Peyer's patch (tissue), 4 donors: ENCODE data around the gene VPS52. TPM values are rescaled to one million over a fixed set of nuclear protein-coding genes. Genes with fewer than 3 reads are reported as not detected.
A peak's percentile ranks its signal among the peaks of the same experiment; 100 is the strongest.
"Not testable (repeated sequence)": the region's sequence is repeated elsewhere in the genome, so short reads cannot be mapped to it uniquely, and the experiment has no call there.

Source experiments
- DNase-seq, 3 donors: peaks; one replicate each; pipeline ENCODE4 v3.0.0-alpha.2; 2017 to 2019
- H3K27ac ChIP-seq, 4 donors: fragments of 200-600 bp; sonication (generic); one replicate each; pipeline ENCODE4 v1.5.1; 2016 to 2019
- H3K27me3 ChIP-seq, 2 donors: fragments of 200-600 bp; sonication (generic); one replicate each; pipeline ENCODE4 v1.5.1; 2019
- H3K36me3 ChIP-seq, 3 donors: fragments of 200-600 bp; sonication (generic); one replicate each; pipeline ENCODE4 v1.5.1; 2016 to 2019
- H3K4me1 ChIP-seq, 4 donors: fragments of 200-600 bp; sonication (generic); one replicate each; pipeline ENCODE4 v1.5.1; 2016 to 2019
- H3K4me3 ChIP-seq, 4 donors: fragments of 200-600 bp; sonication (generic); 1 replicate in 3 of 4; 2 replicates in 1 of 4; pipeline ENCODE4 v1.5.1; 2016 to 2019; ENCODE audit warnings: mild to moderate bottlenecking in 1 of 4
- H3K9me3 ChIP-seq, 4 donors: fragments of 200-600 bp; sonication (generic); one replicate each; pipeline ENCODE4 v1.5.1; 2016 to 2019; ENCODE audit warnings: mild to moderate bottlenecking in 1 of 4
- CTCF ChIP-seq, 6 experiments: fragments of 450-650 bp in 4 of 6; fragments of 200-600 bp in 2 of 6; sonication (generic) in 1 of 6; IDR thresholded peaks; one replicate each; pipeline ENCODE4 v1.5.1; 2017 to 2019; ENCODE audit warnings: antibody characterized with exemption in 6 of 6, mild to moderate bottlenecking in 3 of 6, moderate library complexity in 1 of 6
- POLR2A ChIP-seq, 2 donors: fragments of 450-650 bp; IDR thresholded peaks; one replicate each; pipeline ENCODE4 v1.5.1; 2017; ENCODE audit warnings: antibody characterized with exemption in 2 of 2, mild to moderate bottlenecking in 2 of 2, moderate library complexity in 2 of 2
- total RNA-seq, 4 donors: library from RNA; depleted of rRNA; stranded (reverse); fragments of >200 nt; gene quantifications; one replicate each; pipeline ENCODE4 v1.1.0, GENCODE V29; 2016

VPS52 gene
- total RNA-seq, 4 donors from 2014 or later: 56.7 to 132 (median 95.8) TPM

- Histone ChIP-seq H3K4me1 (no peaks in the 10 kb centered on the region), H3K36me3 (no peaks in the 10 kb centered on the region), H3K4me3 (no peak overlapping the region), H3K27ac (no peak overlapping the region), H3K9me3 (no peaks in the 10 kb centered on the region), H3K27me3 (no peaks in the 10 kb centered on the region)
- DNase-seq: no peak
- TF ChIP-seq CTCF (IDR thresholded peaks at IDR 0.05) (no peak), POLR2A (IDR thresholded peaks at IDR 0.05) (no peak)
Measured at GRCh38 chr6:33237741-33238140, 33.9 kb downstream of the VPS52 start.

GRCh38 chr6:33236852-33237251 is 34.8 kb downstream of the VPS52 start:
- H3K9me3 ChIP-seq: no peaks in the 10 kb centered on the region
- H3K27ac ChIP-seq: no peak overlapping the region
- no peaks in the 10 kb centered on the region for H3K4me1 ChIP-seq
- DNase-seq: no peak
- H3K27me3 ChIP-seq: no peaks in the 10 kb centered on the region
- TF ChIP-seq POLR2A (IDR thresholded peaks at IDR 0.05): no peak
- TF ChIP-seq CTCF (IDR thresholded peaks at IDR 0.05): no peak
- no peaks in the 10 kb centered on the region for H3K36me3 ChIP-seq
- H3K4me3 ChIP-seq: no peak overlapping the region

- Histone ChIP-seq H3K27ac (no peak overlapping the region), H3K9me3 (no peaks in the 10 kb centered on the region), H3K27me3 (no peaks in the 10 kb centered on the region), H3K36me3 (no peaks in the 10 kb centered on the region), H3K4me3 (no peak overlapping the region), H3K4me1 (no peaks in the 10 kb centered on the region)
- peak in 1 of 3 donors; percentile 5 for DNase-seq
- TF ChIP-seq CTCF (IDR thresholded peaks at IDR 0.05): no peak
- no peak for TF ChIP-seq POLR2A (IDR thresholded peaks at IDR 0.05)
Measured at GRCh38 chr6:33236328-33236727, 35.3 kb downstream of the VPS52 start.

GRCh38 chr6:33235221-33235634 is 36.4 kb downstream of the VPS52 start:
- DNase-seq: peak in 1 of 3 donors; percentile 24

GRCh38 chr6:33226503-33227120 is 45.1 kb downstream of the VPS52 start:
- H3K27me3 ChIP-seq, H3K27ac ChIP-seq, H3K9me3 ChIP-seq, H3K36me3 ChIP-seq, H3K4me3 ChIP-seq, H3K4me1 ChIP-seq, DNase-seq: not testable (repeated sequence)

More at GRCh38 chr6:33235221-33235634, 36.4 kb downstream of the VPS52 start:
- Histone ChIP-seq H3K4me3 (no peak overlapping the region), H3K9me3 (no peaks in the 10 kb centered on the region), H3K27me3 (no peaks in the 10 kb centered on the region), H3K27ac (no peak overlapping the region), H3K36me3 (no peaks in the 10 kb centered on the region), H3K4me1 (no peaks in the 10 kb centered on the region)
- TF ChIP-seq POLR2A (IDR thresholded peaks at IDR 0.05) (no peak), CTCF (IDR thresholded peaks at IDR 0.05) (no peak)

- Histone ChIP-seq H3K36me3 (no peaks in the 10 kb centered on the region), H3K9me3 (no peaks in the 10 kb centered on the region), H3K27ac (no peak overlapping the region), H3K4me3 (no peak overlapping the region), H3K27me3 (no peaks in the 10 kb centered on the region), H3K4me1 (peaks cover 0 to 13% (median 7%) of the 10 kb centered on the region in 4 donors)
- DNase-seq: no peak
- TF ChIP-seq CTCF (IDR thresholded peaks at IDR 0.05) (no peak), POLR2A (IDR thresholded peaks at IDR 0.05) (no peak)
Measured at GRCh38 chr6:33217681-33218080, 54.0 kb downstream of the VPS52 start.
